Tibial nerve (tissue), 4 donors: ENCODE data around the gene ASCC1.

Source experiments
- CTCF ChIP-seq, 5 experiments: fragments of 200-600 bp in 3 of 5; fragments of 450-650 bp in 2 of 5; sonication (generic) in 3 of 5; IDR thresholded peaks; one replicate each; pipeline ENCODE4 v1.5.1; 2016 to 2019; ENCODE audit warnings: antibody characterized with exemption in 5 of 5, mild to moderate bottlenecking in 3 of 5, moderate library complexity in 2 of 5
- EP300 ChIP-seq, 2 donors: sonication (generic); formaldehyde crosslinking; IDR thresholded peaks; one replicate each; pipeline ENCODE4 v1.6.1; 2017; ENCODE audit warnings: antibody characterized with exemption in 2 of 2, mild to moderate bottlenecking in 1 of 2
- POLR2A ChIP-seq, 2 donors: fragments of 450-650 bp; IDR thresholded peaks; one replicate each; pipeline ENCODE4 v1.6.1; 2017; ENCODE audit warnings: antibody characterized with exemption in 2 of 2, mild to moderate bottlenecking in 2 of 2, moderate library complexity in 2 of 2

- TF ChIP-seq POLR2A (IDR thresholded peaks at IDR 0.05) (no peak), CTCF (IDR thresholded peaks at IDR 0.05) (no peak), EP300 (IDR thresholded peaks at IDR 0.05) (no peak)
Observed at GRCh38 chr10:72173619-72174296, 42.3 kb downstream of the ASCC1 start.
